Heart left ventricle (tissue), 16 donors: Measurements from ENCODE around the gene ASNSD1. TPM values are rescaled to one million over a fixed set of nuclear protein-coding genes. Genes with fewer than 3 reads are reported as not detected.

ENCODE experiments used
- ATAC-seq, 4 donors: fragments of 200-7000 bp; cut with Tn5 transposase; one replicate each; pipeline ENCODE4 v1.9.1; 2020 to 2022; ENCODE audit warnings: moderate library complexity in 4 of 4, mild to moderate bottlenecking in 3 of 4, moderate number of reproducible peaks in 1 of 4
- DNase-seq, 5 donors: peaks; one replicate each; pipeline ENCODE4 v3.0.0-alpha.2; 2020
- H3K27ac ChIP-seq, 12 donors: fragments of 200-600 bp; sonication (generic) in 4 of 12; one replicate each; pipeline versions ENCODE4 v1.5.0 to v1.8.0; 2016 to 2022; ENCODE audit warnings: mild to moderate bottlenecking in 2 of 12
- H3K27me3 ChIP-seq, 9 donors: fragments of 200-600 bp; sonication (generic) in 2 of 9; one replicate each; pipeline versions ENCODE4 v1.5.1 to v1.8.0; 2016 to 2022; ENCODE audit warnings: mild to moderate bottlenecking in 3 of 9
- H3K36me3 ChIP-seq, 9 donors: fragments of 200-600 bp; sonication (generic) in 2 of 9; one replicate each; pipeline versions ENCODE4 v1.5.0 to v1.8.0; 2018 to 2022; ENCODE audit warnings: mild to moderate bottlenecking in 2 of 9
- H3K4me1 ChIP-seq, 12 donors: fragments of 200-600 bp; sonication (generic) in 4 of 12; one replicate each; pipeline versions ENCODE4 v1.5.0 to v1.8.0; 2016 to 2022; ENCODE audit warnings: mild to moderate bottlenecking in 3 of 12
- H3K4me3 ChIP-seq, 12 donors: fragments of 200-600 bp; sonication (generic) in 4 of 12; one replicate each; pipeline versions ENCODE4 v1.5.0 to v1.8.0; 2017 to 2022; ENCODE audit warnings: mild to moderate bottlenecking in 9 of 12, moderate library complexity in 4 of 12
- H3K9me3 ChIP-seq, 12 donors: fragments of 200-600 bp; sonication (generic) in 4 of 12; one replicate each; pipeline versions ENCODE4 v1.5.0 to v1.8.0; 2016 to 2022; ENCODE audit warnings: mild to moderate bottlenecking in 1 of 12
- CTCF ChIP-seq, 12 donors: fragments of 200-600 bp; sonication (generic) in 4 of 12; IDR thresholded peaks; one replicate each; pipeline versions ENCODE4 v1.5.0 to v1.8.0; 2018 to 2022; ENCODE audit warnings: antibody characterized with exemption in 12 of 12, mild to moderate bottlenecking in 5 of 12
- POLR2A ChIP-seq, 2 donors: fragments of 450-650 bp; IDR thresholded peaks; one replicate each; pipeline ENCODE4 v1.6.1; 2017; ENCODE audit warnings: antibody characterized with exemption in 2 of 2, mild to moderate bottlenecking in 2 of 2, moderate library complexity in 2 of 2
- WGBS, 4 donors: extraction: QIAGEN DNeasy Blood & Tissue Kit in 2 of 4; methylation state at CpG; one replicate each; pipeline versions ENCODE4 v1.1.5 to v1.1.7; 2013 to 2018; 5-methylcytosine and 5-hydroxymethylcytosine counted together
- intact Hi-C, 10 donors: fragments of 100-400 bp; cut with DNase I; formaldehyde crosslinking; loops; one replicate each; pipeline versions ENCODE4 v1.11.1 to v1.14.2; 2022
- polyA plus RNA-seq, 2 donors: library from polyadenylated mRNA; stranded (reverse); fragments of 200-250 nt; gene quantifications; one replicate each; pipeline ENCODE4 v1.2.3, GENCODE V29; 2013
- total RNA-seq, 9 donors: library from RNA; depleted of rRNA in 2 of 9; stranded (reverse); fragments of >200 nt in 2 of 9; fragmentation: NEBNext Ultra II Directional in 3 of 9; extraction: Animal tissue kit (Norgen Biotek cat#: 25700) in 3 of 9; gene quantifications; one replicate each; pipeline versions ENCODE4 v1.1.0 to v1.2.4, GENCODE V29; 2016 to 2023
- donor health status: ischemic (EF 13 %, LVEDD 7.1; RV severe dilation, severe dysfunction).
- donor health status: healthy with polysubstance abuse.
- donor health status: DM: no; HTN: yes; CAD: no.
- donor health status: DM: no; HTN: no; CAD: no.
- donor health status: ischemic (EF 25% LVEDD 6.9; RV normal size, moderate dysfunction).
- donor health status: ischemic (EF 25% LVEDD 5.7; RV mildly dilated, moderate dysfunction).
- donor health status: healthy.
- donor health status: DM: yes; HTN: yes; CAD: no.
- donor health status: ischemic (EF 35%, LVEDD 5.7; RV mildly dilated, moderate dysfunction).
- donor health status: nonischemic (EF 11% LVEDD 7.7; RV severe dilation, severe dysfunction).
- donor health status: DM: yes; HTN: yes; CAD: no.
- donor health status: PGD.
- donor health status: ischemic (EF 29% LVEDD 5.4; RV normal size, mild dysfunction).
- donor health status: nonischemic (EF 23%, LVEDD 6.1; RV moderate dilation, normal function).

The ASNSD1 gene
- total and polyA plus RNA-seq, 11 donors: 26.3 to 46.0 (median 32.4) TPM

GRCh38 chr2:189641002-189641401 lies 20.3 kb upstream of the ASNSD1 start:
- Histone ChIP-seq H3K36me3 (no peaks in the 10 kb centered on the region), H3K27ac (no peak overlapping the region), H3K4me3 (no peak overlapping the region), H3K9me3 (no peaks in the 10 kb centered on the region), H3K4me1 (no peaks in the 10 kb centered on the region), H3K27me3 (no peaks in the 10 kb centered on the region)
- intact Hi-C loops: no loop called here
- ATAC-seq: no peak
- no peak for DNase-seq
- 72 to 82% (median 75%) methylated on average over 1 of the region's 1 CpG for WGBS, 4 donors
- TF ChIP-seq CTCF (IDR thresholded peaks at IDR 0.05) (no peak), POLR2A (IDR thresholded peaks at IDR 0.05) (no peak)

GRCh38 chr2:189641590-189641989 lies 19.7 kb upstream of the ASNSD1 start:
- Histone ChIP-seq H3K4me3 (no peak overlapping the region), H3K27ac (no peak overlapping the region), H3K36me3 (no peaks in the 10 kb centered on the region), H3K4me1 (no peaks in the 10 kb centered on the region), H3K9me3 (no peaks in the 10 kb centered on the region), H3K27me3 (no peaks in the 10 kb centered on the region)
- no peak for TF ChIP-seq POLR2A (IDR thresholded peaks at IDR 0.05)
- TF ChIP-seq CTCF (IDR thresholded peaks at IDR 0.05): no peak
- 79 to 92% (median 84%) methylated on average over 2 of the region's 2 CpGs for WGBS, 4 donors
- ATAC-seq (no peak), DNase-seq (no peak)
- intact Hi-C loops: no loop called here

GRCh38 chr2:189646521-189646920 lies 14.7 kb upstream of the ASNSD1 start:
- ATAC-seq (no peak), DNase-seq (no peak)
- intact Hi-C loops: no loop called here
- Histone ChIP-seq H3K27ac (no peak overlapping the region), H3K27me3 (no peaks in the 10 kb centered on the region), H3K9me3 (no peaks in the 10 kb centered on the region), H3K4me1 (no peaks in the 10 kb centered on the region), H3K4me3 (no peak overlapping the region), H3K36me3 (no peaks in the 10 kb centered on the region)
- TF ChIP-seq CTCF (IDR thresholded peaks at IDR 0.05) (no peak), POLR2A (IDR thresholded peaks at IDR 0.05) (no peak)

GRCh38 chr2:189648846-189649509 lies 12.3 kb upstream of the ASNSD1 start:
- Histone ChIP-seq H3K27ac (no peak overlapping the region), H3K4me3 (no peak overlapping the region), H3K36me3 (no peaks in the 10 kb centered on the region), H3K4me1 (no peaks in the 10 kb centered on the region), H3K27me3 (no peaks in the 10 kb centered on the region), H3K9me3 (no peaks in the 10 kb centered on the region)
- 72 to 90% (median 78%) methylated on average over 1 of the region's 1 CpG for WGBS, 4 donors
- no peak for TF ChIP-seq POLR2A (IDR thresholded peaks at IDR 0.05)
- no peak for TF ChIP-seq CTCF (IDR thresholded peaks at IDR 0.05)
- intact Hi-C loops: no loop called here
- no peak for ATAC-seq
- no peak for DNase-seq
